Measurements from ENCODE around the gene IL4. TPM values are rescaled to one million over a fixed set of nuclear protein-coding genes. Genes with fewer than 3 reads are reported as not detected.

The IL4 gene
- total and polyA plus RNA-seq, 12 donors = not detected

DNA sequence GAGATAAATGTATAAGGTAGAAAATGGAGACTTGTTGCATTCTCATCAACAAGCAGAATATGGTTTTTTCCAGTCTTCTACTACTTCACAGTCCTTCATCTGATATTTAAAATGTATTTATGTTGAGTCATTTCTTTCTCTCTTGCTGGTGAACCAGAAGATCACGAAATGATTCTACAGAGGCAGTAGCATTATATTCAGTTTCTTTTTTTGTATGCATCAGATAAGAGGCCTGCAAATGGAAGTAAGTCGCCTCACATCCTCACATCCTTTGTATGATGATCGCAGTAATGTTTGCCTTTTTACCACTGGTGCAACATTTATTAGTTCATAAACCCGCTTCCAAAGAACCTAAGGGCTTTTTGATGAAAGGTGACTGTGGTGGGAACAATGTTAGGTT, 37.9 kb upstream of the IL4 start:
- no peak for TF ChIP-seq POLR2A (IDR thresholded peaks at IDR 0.05)
- TF ChIP-seq, protein P1, sequence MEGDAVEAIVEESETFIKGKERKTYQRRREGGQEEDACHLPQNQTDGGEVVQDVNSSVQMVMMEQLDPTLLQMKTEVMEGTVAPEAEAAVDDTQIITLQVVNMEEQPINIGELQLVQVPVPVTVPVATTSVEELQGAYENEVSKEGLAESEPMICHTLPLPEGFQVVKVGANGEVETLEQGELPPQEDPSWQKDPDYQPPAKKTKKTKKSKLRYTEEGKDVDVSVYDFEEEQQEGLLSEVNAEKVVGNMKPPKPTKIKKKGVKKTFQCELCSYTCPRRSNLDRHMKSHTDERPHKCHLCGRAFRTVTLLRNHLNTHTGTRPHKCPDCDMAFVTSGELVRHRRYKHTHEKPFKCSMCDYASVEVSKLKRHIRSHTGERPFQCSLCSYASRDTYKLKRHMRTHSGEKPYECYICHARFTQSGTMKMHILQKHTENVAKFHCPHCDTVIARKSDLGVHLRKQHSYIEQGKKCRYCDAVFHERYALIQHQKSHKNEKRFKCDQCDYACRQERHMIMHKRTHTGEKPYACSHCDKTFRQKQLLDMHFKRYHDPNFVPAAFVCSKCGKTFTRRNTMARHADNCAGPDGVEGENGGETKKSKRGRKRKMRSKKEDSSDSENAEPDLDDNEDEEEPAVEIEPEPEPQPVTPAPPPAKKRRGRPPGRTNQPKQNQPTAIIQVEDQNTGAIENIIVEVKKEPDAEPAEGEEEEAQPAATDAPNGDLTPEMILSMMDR (IDR thresholded peaks at IDR 0.05) = no peak
- Histone ChIP-seq H3K27me3 (no peaks in the 10 kb centered on the region), H3K4me1 (replicated peaks in 1 of 2) (no peaks in the 10 kb centered on the region), H3K36me3 (replicated peaks in 1 of 2) (peaks cover 0 to 37% of the 10 kb centered on the region in 2 donors), H3K9me3 (replicated peaks in 1 of 3) (no peaks in the 10 kb centered on the region), H3K4me3 (no peak overlapping the region), H3K27ac (no peak overlapping the region)
- 82 to 98% (median 90%) methylated on average over 4 of the region's 4 CpGs for WGBS, 4 donors
- intact Hi-C loops (cut with DNase I) = no loop called here
- DNase-seq = no peak

DNA sequence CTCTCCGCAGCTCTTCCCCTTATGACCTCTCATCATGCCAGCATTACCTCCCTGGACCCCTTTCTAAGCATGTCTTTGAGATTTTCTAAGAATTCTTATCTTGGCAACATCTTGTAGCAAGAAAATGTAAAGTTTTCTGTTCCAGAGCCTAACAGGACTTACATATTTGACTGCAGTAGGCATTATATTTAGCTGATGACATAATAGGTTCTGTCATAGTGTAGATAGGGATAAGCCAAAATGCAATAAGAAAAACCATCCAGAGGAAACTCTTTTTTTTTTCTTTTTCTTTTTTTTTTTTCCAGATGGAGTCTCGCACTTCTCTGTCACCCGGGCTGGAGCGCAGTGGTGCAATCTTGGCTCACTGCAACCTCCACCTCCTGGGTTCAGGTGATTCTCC, 36.5 kb upstream of the IL4 start:
- Histone ChIP-seq H3K4me3 (no peak overlapping the region), H3K4me1 (replicated peaks in 1 of 2) (no peaks in the 10 kb centered on the region), H3K27me3 (no peaks in the 10 kb centered on the region), H3K36me3 (replicated peaks in 1 of 2) (peaks cover 0 to 44% of the 10 kb centered on the region in 2 donors), H3K27ac (no peak overlapping the region), H3K9me3 (replicated peaks in 1 of 3) (no peaks in the 10 kb centered on the region)
- 92 to 99% (median 97%) methylated on average over 4 of the region's 4 CpGs for WGBS, 4 donors
- no peak for DNase-seq
- intact Hi-C loops (cut with DNase I) = no loop called here
- no peak for TF ChIP-seq POLR2A (IDR thresholded peaks at IDR 0.05)
- TF ChIP-seq, protein P1 (IDR thresholded peaks at IDR 0.05) = no peak

DNA sequence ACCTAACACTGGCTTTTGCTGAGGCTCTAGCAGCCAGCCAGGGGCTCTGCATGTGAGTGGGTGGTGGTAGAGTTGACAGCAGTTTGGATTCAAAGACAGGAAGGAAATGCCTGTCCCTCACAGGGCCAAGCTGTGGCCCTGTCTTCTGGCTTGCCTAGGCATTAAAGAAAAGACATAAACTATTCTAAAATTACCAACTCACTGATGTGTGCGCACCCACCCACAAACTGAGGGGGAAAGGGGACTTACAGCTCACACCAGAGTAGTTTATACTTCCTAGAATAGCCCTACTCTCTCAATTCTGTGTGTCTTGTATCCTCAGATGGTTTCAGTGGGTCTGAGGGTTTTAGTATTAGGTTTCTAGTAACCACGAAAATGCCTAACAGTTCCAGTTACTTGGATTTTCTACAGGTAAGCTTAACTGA, 34.1 kb upstream of the IL4 start:
- H3K4me1 ChIP-seq (replicated peaks in 1 of 2) = no peaks in the 10 kb centered on the region
- H3K36me3 ChIP-seq (replicated peaks in 1 of 2) = peaks cover 0 to 52% of the 10 kb centered on the region in 2 donors
- H3K9me3 ChIP-seq (replicated peaks in 1 of 3) = no peaks in the 10 kb centered on the region
- H3K27ac ChIP-seq = no peak overlapping the region
- intact Hi-C loops (cut with DNase I) = no loop called here
- no peak overlapping the region for H3K4me3 ChIP-seq
- no peak for TF ChIP-seq POLR2A (IDR thresholded peaks at IDR 0.05)
- TF ChIP-seq, protein P1 (IDR thresholded peaks at IDR 0.05) = no peak
- DNase-seq = no peak
- no peaks in the 10 kb centered on the region for H3K27me3 ChIP-seq
- 76 to 83% (median 80%) methylated on average over 2 of the region's 2 CpGs for WGBS, 4 donors

DNA sequence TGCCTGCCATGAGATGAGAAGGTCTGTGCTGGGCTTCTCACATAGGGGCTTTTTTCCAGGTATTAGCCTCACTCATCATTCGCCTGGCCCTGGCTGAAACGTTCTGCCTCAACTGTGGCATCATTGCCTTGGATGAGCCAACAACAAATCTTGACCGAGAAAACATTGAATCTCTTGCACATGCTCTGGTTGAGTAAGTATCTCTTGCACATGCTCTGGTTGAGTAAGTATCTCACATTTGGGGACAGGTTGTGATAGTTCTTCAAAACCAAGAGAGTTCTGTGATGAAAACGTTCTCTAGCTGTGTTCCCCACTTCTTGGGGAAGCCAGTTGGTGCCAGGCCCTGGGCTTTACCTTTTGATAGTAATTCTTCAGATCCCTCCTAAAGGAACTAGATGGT, 33.2 kb upstream of the IL4 start:
- H3K4me3 ChIP-seq = no peak overlapping the region
- TF ChIP-seq, protein P1 (IDR thresholded peaks at IDR 0.05) = no peak
- no peak for TF ChIP-seq POLR2A (IDR thresholded peaks at IDR 0.05)
- H3K27me3 ChIP-seq = no peaks in the 10 kb centered on the region
- H3K36me3 ChIP-seq (replicated peaks in 1 of 2) = peaks cover 0 to 52% of the 10 kb centered on the region in 2 donors
- no peaks in the 10 kb centered on the region for H3K9me3 ChIP-seq (replicated peaks in 1 of 3)
- no peak for DNase-seq
- H3K27ac ChIP-seq = no peak overlapping the region
- 86 to 95% (median 89%) methylated on average over 4 of the region's 4 CpGs for WGBS, 4 donors
- intact Hi-C loops (cut with DNase I) = no loop called here
- no peaks in the 10 kb centered on the region for H3K4me1 ChIP-seq (replicated peaks in 1 of 2)

All from adrenal gland (tissue), 12 donors.